Endothelial cell of umbilical vein (primary cell): Measurements from ENCODE around the gene SLC8A1. TPM values are rescaled to one million over a fixed set of nuclear protein-coding genes. Genes with fewer than 3 reads are reported as not detected.

Source experiments
- BruUV-seq: library from RNA; stranded (reverse); fragments of 400-500 nt; replicated peaks from 2 replicates; lab custom pipeline; 2021; lab: Mats Ljungman, UMichigan
- CTCF ChIA-PET: fragments of 300-600, 350-600 bp; sonication (Branson Sonifier 250); formaldehyde crosslinking; loops from one replicate; lab custom pipeline; 2021; ENCODE audit warnings: antibody characterized with exemption, inconsistent platforms; lab: Charles Lee
- POLR2A ChIA-PET: fragments of 300-600, 350-600 bp; sonication (Branson Sonifier 250); formaldehyde crosslinking; loops from one replicate; lab custom pipeline; 2021; ENCODE audit warnings: antibody characterized with exemption, inconsistent platforms; lab: Charles Lee
- DNase-seq: peaks from one replicate; pipeline ENCODE4 v3.0.0-alpha.2; 2011; ENCODE audit warnings: low read depth, low spot score
- FAIRE-seq: peaks from 2 replicates; lab custom pipeline; 2011; peaks lifted over from hg19 to GRCh38; lab: Jason Lieb, UNC
- H2AFZ ChIP-seq: 2 replicates; pipeline ENCODE4 v1.6.0; 2012; ENCODE audit warnings: low read depth, low read length, control low read depth, inconsistent platforms
- H3K27ac ChIP-seq: 2 replicates; pipeline ENCODE4 v1.5.1; 2011; ENCODE audit warnings: low read depth, mild to moderate bottlenecking, control low read depth, low read length, moderate library complexity; ENCODE audit not compliant: insufficient read depth
- H3K27me3 ChIP-seq, 2 experiments: 2 replicates each; pipeline versions ENCODE4 v1.6.0 to v1.6.1; 2011; ENCODE audit warnings: low read length in 2 of 2, mixed read lengths in 1 of 2; ENCODE audit not compliant: control insufficient read depth in 2 of 2, insufficient read depth in 2 of 2
- H3K36me3 ChIP-seq, 2 experiments: 2 replicates in 1 of 2; 3 replicates in 1 of 2; pipeline ENCODE4 v1.5.1; 2011; ENCODE audit warnings: low read length in 2 of 2, mild to moderate bottlenecking in 1 of 2, moderate library complexity in 1 of 2; ENCODE audit not compliant: control insufficient read depth in 2 of 2, insufficient read depth in 2 of 2; ENCODE audit errors: extremely low read depth in 1 of 2
- H3K4me1 ChIP-seq: 3 replicates; pipeline ENCODE4 v1.5.1; 2011; ENCODE audit warnings: mild to moderate bottlenecking, low read length; ENCODE audit not compliant: control insufficient read depth, insufficient read depth; ENCODE audit errors: extremely low read depth
- H3K4me2 ChIP-seq: 2 replicates; pipeline ENCODE4 v1.6.1; 2011; ENCODE audit warnings: low read length, control low read depth, mixed read lengths; ENCODE audit not compliant: insufficient read depth
- H3K4me3 ChIP-seq, 3 experiments: fragments of 200-600 bp in 1 of 3; sonication (generic), shearing (Covaris generic) in 1 of 3; replicated peaks in 1 of 3; 2 replicates each; pipeline ENCODE4 v1.5.1; 2011 to 2016; ENCODE audit warnings: control low read depth in 3 of 3, low read length in 3 of 3, mild to moderate bottlenecking in 2 of 3, inconsistent platforms in 1 of 3, low read depth in 1 of 3, moderate library complexity in 1 of 3; ENCODE audit not compliant: insufficient read depth in 1 of 3
- H3K79me2 ChIP-seq: 2 replicates; pipeline ENCODE4 v1.6.0; 2012; ENCODE audit warnings: low read length, inconsistent platforms; ENCODE audit not compliant: control insufficient read depth, insufficient read depth
- H3K9ac ChIP-seq: replicated peaks from 2 replicates; pipeline ENCODE3; 2011; ENCODE audit warnings: low read length, control low read depth; ENCODE audit not compliant: insufficient read depth; ENCODE audit errors: extremely low read depth
- H3K9me1 ChIP-seq: replicated peaks from 3 replicates; pipeline ENCODE4 v1.6.0; 2011; ENCODE audit warnings: mild to moderate bottlenecking, low read length; ENCODE audit not compliant: control insufficient read depth, insufficient read depth; ENCODE audit errors: extremely low read depth
- H3K9me3 ChIP-seq: replicated peaks from 2 replicates; pipeline ENCODE4 v1.5.1; 2012; ENCODE audit warnings: low read length, inconsistent platforms; ENCODE audit not compliant: control insufficient read depth, insufficient read depth
- H4K20me1 ChIP-seq: replicated peaks from 2 replicates; pipeline ENCODE3; 2011; ENCODE audit warnings: mild to moderate bottlenecking, low read length; ENCODE audit not compliant: control insufficient read depth, insufficient read depth; ENCODE audit errors: extremely low read depth
- CTCF ChIP-seq, 2 donors: IDR thresholded peaks; 1 replicate in 1 of 2; 2 replicates in 1 of 2; pipeline ENCODE4 v1.5.1; 2011; ENCODE audit warnings: low read length in 2 of 2, mild to moderate bottlenecking in 2 of 2, moderate library complexity in 2 of 2, control low read depth in 1 of 2, inconsistent platforms in 1 of 2, low read depth in 1 of 2; ENCODE audit not compliant: insufficient read depth in 1 of 2; ENCODE audit errors: extremely low read depth in 1 of 2
- EZH2 ChIP-seq: IDR thresholded peaks from 2 replicates; pipeline ENCODE4 v1.6.1; 2012; ENCODE audit warnings: borderline replicate concordance, low read depth, mild to moderate bottlenecking, moderate library complexity, low read length, inconsistent platforms; ENCODE audit not compliant: severe bottlenecking
- FOS ChIP-seq: IDR thresholded peaks from 2 replicates; pipeline ENCODE4 v1.6.1; 2011; ENCODE audit warnings: mild to moderate bottlenecking, low read length, moderate library complexity, borderline replicate concordance; ENCODE audit not compliant: insufficient read depth
- GATA2 ChIP-seq: IDR thresholded peaks from 2 replicates; pipeline ENCODE4 v1.7.0; 2011; ENCODE audit warnings: low read depth, mild to moderate bottlenecking, moderate library complexity, mixed read lengths, low read length; ENCODE audit not compliant: insufficient read length, insufficient read depth
- JUN ChIP-seq: IDR thresholded peaks from 2 replicates; pipeline ENCODE4 v1.6.1; 2011; ENCODE audit warnings: borderline replicate concordance, low read depth; ENCODE audit not compliant: insufficient read length, insufficient read depth
- MAX ChIP-seq: IDR thresholded peaks from 2 replicates; pipeline ENCODE4 v1.6.1; 2011; ENCODE audit not compliant: insufficient read depth, insufficient read length
- MYC ChIP-seq: IDR thresholded peaks from one replicate; pipeline ENCODE4 v1.6.1; 2011; ENCODE audit warnings: mild to moderate bottlenecking, low read depth, low read length
- POLR2A ChIP-seq: IDR thresholded peaks from 2 replicates; pipeline ENCODE4 v1.6.1; 2012; ENCODE audit warnings: low read depth, mild to moderate bottlenecking, control low read depth, low read length
- POLR2AphosphoS5 ChIP-seq: IDR thresholded peaks from 2 replicates; pipeline ENCODE4 v1.6.1; 2012; ENCODE audit warnings: low read depth, mild to moderate bottlenecking, control low read depth, low read length, moderate library complexity; ENCODE audit not compliant: insufficient read depth
- dilution Hi-C: fragments of 300-500 bp; cut with MboI; formaldehyde crosslinking; loops from one replicate; pipeline ENCODE4 v1.15.0; 2019; ENCODE audit warnings: low sequenced_read_pairs; ENCODE audit not compliant: extremely low pct_ligation_motif_present
- intact Hi-C: fragments of 100-400 bp; cut with micrococcal nuclease; formaldehyde crosslinking; loops from one replicate; pipeline ENCODE4 v1.10.0; 2022
- polyA plus RNA-seq, 4 experiments: library from polyadenylated mRNA; depleted of rRNA in 3 of 4; stranded (reverse) in 3 of 4; unstranded in 1 of 4; fragments of >200 nt; gene quantifications; 2 replicates each; pipeline versions ENCODE4 v1.2.1 to v1.2.3, GENCODE V29; 2011 to 2012; ENCODE audit warnings: missing spikeins in 1 of 4
- total RNA-seq: library from RNA; stranded (reverse); gene quantifications from 2 replicates; pipeline ENCODE4 v1.2.3, GENCODE V29; 2021

Gene SLC8A1
- total and polyA plus RNA-seq, 2 donors (not counting 3 experiments of a cell fraction or from before 2014, with no cell fraction given): 0.19 to 1.8 TPM

- no peak overlapping the region for H3K27ac ChIP-seq
- ChIA-PET CTCF (no interaction called here), POLR2A (no interaction called here)
- intact Hi-C loops (no loop called here), dilution Hi-C loops (no loop called here)
- H3K9me1 ChIP-seq: no peaks in the 10 kb centered on the region
- no TSS peak for BruUV-seq
- H3K4me2 ChIP-seq: no peak overlapping the region
- no peaks in the 10 kb centered on the region for H3K9me3 ChIP-seq
- FAIRE-seq: no peak
- no peaks in the 10 kb centered on the region for H4K20me1 ChIP-seq
- H3K27me3 ChIP-seq: no peaks in the 10 kb centered on the region
- H3K4me3 ChIP-seq: no peak overlapping the region
- no peak overlapping the region for H3K9ac ChIP-seq
- no peaks in the 10 kb centered on the region for H3K36me3 ChIP-seq
- no peak for TF ChIP-seq MAX
- no peaks in the 10 kb centered on the region for H3K4me1 ChIP-seq
- no peak overlapping the region for H2AFZ ChIP-seq
- DNase-seq: no peak
- no peaks in the 10 kb centered on the region for H3K79me2 ChIP-seq
Observed at GRCh38 chr2:40113997-40114396, 337.9 kb downstream of the SLC8A1 start.

GRCh38 chr2:40113272-40113968 is 338.5 kb downstream of the SLC8A1 start:
- Histone ChIP-seq H3K4me1 (no peaks in the 10 kb centered on the region), H2AFZ (no peak overlapping the region), H3K9ac (no peak overlapping the region), H4K20me1 (no peaks in the 10 kb centered on the region), H3K27me3 (no peaks in the 10 kb centered on the region), H3K27ac (no peak overlapping the region), H3K4me2 (no peak overlapping the region), H3K9me3 (no peaks in the 10 kb centered on the region), H3K79me2 (no peaks in the 10 kb centered on the region), H3K4me3 (no peak overlapping the region), H3K36me3 (no peaks in the 10 kb centered on the region), H3K9me1 (no peaks in the 10 kb centered on the region)
- dilution Hi-C loops (no loop called here), intact Hi-C loops (no loop called here)
- TF ChIP-seq CTCF (IDR thresholded peaks at IDR 0.05; ENCODE audit: extremely low read depth in 1 of 2, insufficient read depth in 1 of 2, low read depth in 1 of 2, low read length in 2 of 2) (no peak), JUN (no peak), FOS (no peak), EZH2 (no peak), POLR2A (no peak), MYC (no peak), GATA2 (no peak), MAX (no peak), POLR2AphosphoS5 (no peak)
- DNase-seq: no peak
- no peak for FAIRE-seq
- ChIA-PET POLR2A (no interaction called here), CTCF (no interaction called here)
- BruUV-seq: no TSS peak
